HG03097 (cell line): ENCODE measurements around the gene ZNF846.
"Not testable (repeated sequence)": the region's sequence is repeated elsewhere in the genome, so short reads cannot be mapped to it uniquely, and the experiment has no call there.

Experiments used
- ATAC-seq: cut with Tn5 transposase; IDR thresholded peaks from one replicate; pipeline ENCODE4 v1.9.1; 2021; ENCODE audit not compliant: unreplicated experiment, low FRiP score

ZNF846 gene

GRCh38 chr19:9785367-9786331, 17.1 kb upstream of the ZNF846 start:
- peak; percentile 50 for ATAC-seq

GRCh38 chr19:9784163-9784496, 15.6 kb upstream of the ZNF846 start:
- ATAC-seq: not testable (repeated sequence)

GRCh38 chr19:9782338-9782737, 13.8 kb upstream of the ZNF846 start:
- ATAC-seq: no peak

- ATAC-seq: no peak
These were observed 10.7 kb downstream of the ZNF846 start for GRCh38 chr19:9757544-9758501.

GRCh38 chr19:9752701-9753443, 15.7 kb downstream of the ZNF846 start:
- no peak for ATAC-seq

- no peak for ATAC-seq
These were observed 17.1 kb downstream of the ZNF846 start for GRCh38 chr19:9751446-9751845.

GRCh38 chr19:9741476-9742171, 26.9 kb downstream of the ZNF846 start:
- no peak for ATAC-seq

- no peak for ATAC-seq
These were observed 32.6 kb downstream of the ZNF846 start for GRCh38 chr19:9735986-9736385.

- not testable (repeated sequence) for ATAC-seq
These were observed 38.5 kb downstream of the ZNF846 start for GRCh38 chr19:9730056-9730455.

GRCh38 chr19:9729162-9729561, 39.4 kb downstream of the ZNF846 start:
- no peak for ATAC-seq

GRCh38 chr19:9727644-9728043, 40.9 kb downstream of the ZNF846 start:
- no peak for ATAC-seq

GRCh38 chr19:9725508-9726201, 42.9 kb downstream of the ZNF846 start:
- not testable (repeated sequence) for ATAC-seq

GRCh38 chr19:9724157-9724556, 44.4 kb downstream of the ZNF846 start:
- ATAC-seq: no peak

- no peak for ATAC-seq
These were observed 46.7 kb downstream of the ZNF846 start for GRCh38 chr19:9721861-9722260.

- ATAC-seq: no peak
These were observed 48.0 kb downstream of the ZNF846 start for GRCh38 chr19:9720541-9720940.

GRCh38 chr19:9711815-9712214, 56.7 kb downstream of the ZNF846 start:
- ATAC-seq: no peak

GRCh38 chr19:9709305-9709704, 59.2 kb downstream of the ZNF846 start:
- ATAC-seq: no peak

- ATAC-seq: no peak
These were observed 62.7 kb downstream of the ZNF846 start for GRCh38 chr19:9705836-9706235.

- no peak for ATAC-seq
These were observed 66.4 kb downstream of the ZNF846 start for GRCh38 chr19:9702186-9702585.
